Activated CD8-positive, alpha-beta memory T cell treated with anti-CD3 and anti-CD28 coated beads for 4 hours (primary cell): ENCODE results near the gene KCNAB3.

Experiments used
- DNase-seq, 2 donors: peaks; one replicate each; pipeline ENCODE4 v3.0.0-alpha.2; 2020; ENCODE audit warnings: low read depth in 2 of 2

Gene KCNAB3

GRCh38 chr17:7903154-7904103, 26.2 kb downstream of the KCNAB3 start:
- DNase-seq = no peak

- no peak for DNase-seq
These were observed 31.9 kb downstream of the KCNAB3 start for GRCh38 chr17:7897773-7898172.

- no peak for DNase-seq
These were observed 32.6 kb downstream of the KCNAB3 start for GRCh38 chr17:7897090-7897489.

GRCh38 chr17:7894866-7895265, 34.8 kb downstream of the KCNAB3 start:
- DNase-seq = no peak

- DNase-seq = no peak
These were observed 35.4 kb downstream of the KCNAB3 start for GRCh38 chr17:7894226-7894625.

GRCh38 chr17:7893187-7893880, 36.3 kb downstream of the KCNAB3 start:
- DNase-seq = no peak

GRCh38 chr17:7889166-7889955, 40.3 kb downstream of the KCNAB3 start:
- no peak for DNase-seq

GRCh38 chr17:7888184-7888920, 41.3 kb downstream of the KCNAB3 start, which contains the start of gene CHD3:
Gene CHD3, plus strand, starts transcription at chr17:7888789. Its CDS starts 212 bp downstream, at chr17:7889001.
- DNase-seq = peak in 1 of 2 donors; percentile 24

GRCh38 chr17:7887482-7888183, 42.0 kb downstream of the KCNAB3 start:
- DNase-seq = peak; percentile 81 to 90

- DNase-seq = no peak
These were observed 42.6 kb downstream of the KCNAB3 start for GRCh38 chr17:7887038-7887481.

- peak; percentile 19 to 26 for DNase-seq
These were observed 43.2 kb downstream of the KCNAB3 start for GRCh38 chr17:7886227-7887037.

GRCh38 chr17:7885367-7886226, 44.1 kb downstream of the KCNAB3 start:
- DNase-seq = peak; percentile 18 to 19

GRCh38 chr17:7884581-7885366, 44.9 kb downstream of the KCNAB3 start:
- peak; percentile 19 to 24 for DNase-seq

- DNase-seq = no peak
These were observed 45.8 kb downstream of the KCNAB3 start for GRCh38 chr17:7883781-7884386.

- no peak for DNase-seq
These were observed 47.0 kb downstream of the KCNAB3 start for GRCh38 chr17:7882629-7883028.

- DNase-seq = no peak
These were observed 47.6 kb downstream of the KCNAB3 start for GRCh38 chr17:7882068-7882467.

- no peak for DNase-seq
These were observed 48.2 kb downstream of the KCNAB3 start for GRCh38 chr17:7881276-7882054.
